ENCODE measurements around the gene TOP2A. TPM values are rescaled to one million over a fixed set of nuclear protein-coding genes. Genes with fewer than 3 reads are reported as not detected.

The TOP2A gene
- total and polyA plus RNA-seq, 10 donors = 5.5 to 37.5 (median 13.5) TPM

DNA sequence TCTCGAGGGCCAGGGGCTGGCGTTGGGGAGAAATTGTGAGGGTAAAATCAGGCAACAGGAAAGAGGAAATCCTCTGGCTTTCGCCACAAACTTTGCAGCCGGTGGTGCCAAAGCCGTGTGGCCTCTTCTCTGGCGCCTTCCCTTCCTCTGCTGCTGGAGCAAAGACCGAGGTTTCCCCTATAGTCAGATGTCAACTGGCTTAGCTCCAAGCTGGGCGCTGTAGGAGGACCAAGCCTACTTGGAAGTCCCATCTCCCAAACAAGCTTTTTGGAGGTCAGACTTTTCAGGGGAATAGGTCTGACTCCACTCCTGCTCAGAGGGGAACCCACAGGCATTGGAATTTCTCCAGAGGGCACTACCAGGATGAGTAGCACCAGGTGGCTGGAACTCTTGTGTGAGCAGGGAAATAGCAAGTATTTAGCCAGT is 30.5 kb upstream of the TOP2A start:
- peaks cover 33 to 97% (median 72%) of the 10 kb centered on the region in 6 donors for H3K4me1 ChIP-seq
- no peak for DNase-seq
- intact Hi-C loops (cut with DNase I; ENCODE audit: low total_unique reads) = no loop called here

DNA sequence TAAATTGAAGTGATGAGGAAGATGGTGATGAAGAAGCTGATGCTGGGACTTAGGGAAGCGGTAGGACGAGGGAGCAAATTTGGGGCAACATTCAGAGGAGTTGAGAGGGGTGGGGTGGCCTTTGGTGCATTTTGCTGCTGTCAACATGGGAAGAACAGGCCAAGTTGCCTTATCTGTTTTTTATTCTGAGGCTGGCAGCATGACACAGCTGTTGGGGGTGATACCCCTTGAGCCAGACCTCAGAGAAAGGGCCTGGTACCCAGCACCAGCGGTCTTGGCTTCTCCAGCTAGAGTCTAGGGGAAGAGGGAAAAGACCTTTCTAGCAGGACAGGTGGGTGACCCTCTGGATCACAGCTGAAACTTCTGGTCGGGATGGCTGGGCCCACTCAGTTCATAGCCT is 30.1 kb upstream of the TOP2A start:
- intact Hi-C loops (cut with DNase I; ENCODE audit: low total_unique reads) = no loop called here
- Histone ChIP-seq H3K27me3 (replicated peaks in 1 of 7) (peaks cover 0 to 18% (median 2%) of the 10 kb centered on the region in 7 donors), H3K4me1 (peaks cover 33 to 97% (median 75%) of the 10 kb centered on the region in 6 donors), H3K36me3 (peaks cover 0 to 9% (median 0%) of the 10 kb centered on the region in 6 donors), H3K27ac (peak overlapping the region; percentile 24 to 89 (median 64)), H3K9me3 (no peaks in the 10 kb centered on the region), H3K4me3 (peak overlapping the region in 6 of 8 donors; percentile 5 to 92 (median 75))
- no peak for DNase-seq
- WGBS, 5 donors = 45 to 66% (median 58%) methylated on average over 4 of the region's 4 CpGs
- TF ChIP-seq POLR2AphosphoS5 (IDR thresholded peaks at IDR 0.05) = no peak
- TF ChIP-seq POLR2A (IDR thresholded peaks at IDR 0.05) = no peak
- TF ChIP-seq, protein P1, sequence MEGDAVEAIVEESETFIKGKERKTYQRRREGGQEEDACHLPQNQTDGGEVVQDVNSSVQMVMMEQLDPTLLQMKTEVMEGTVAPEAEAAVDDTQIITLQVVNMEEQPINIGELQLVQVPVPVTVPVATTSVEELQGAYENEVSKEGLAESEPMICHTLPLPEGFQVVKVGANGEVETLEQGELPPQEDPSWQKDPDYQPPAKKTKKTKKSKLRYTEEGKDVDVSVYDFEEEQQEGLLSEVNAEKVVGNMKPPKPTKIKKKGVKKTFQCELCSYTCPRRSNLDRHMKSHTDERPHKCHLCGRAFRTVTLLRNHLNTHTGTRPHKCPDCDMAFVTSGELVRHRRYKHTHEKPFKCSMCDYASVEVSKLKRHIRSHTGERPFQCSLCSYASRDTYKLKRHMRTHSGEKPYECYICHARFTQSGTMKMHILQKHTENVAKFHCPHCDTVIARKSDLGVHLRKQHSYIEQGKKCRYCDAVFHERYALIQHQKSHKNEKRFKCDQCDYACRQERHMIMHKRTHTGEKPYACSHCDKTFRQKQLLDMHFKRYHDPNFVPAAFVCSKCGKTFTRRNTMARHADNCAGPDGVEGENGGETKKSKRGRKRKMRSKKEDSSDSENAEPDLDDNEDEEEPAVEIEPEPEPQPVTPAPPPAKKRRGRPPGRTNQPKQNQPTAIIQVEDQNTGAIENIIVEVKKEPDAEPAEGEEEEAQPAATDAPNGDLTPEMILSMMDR (IDR thresholded peaks at IDR 0.05 in 8 of 11, conservative IDR thresholded peaks at IDR 0.05 in 3 of 11) = no peak

More for the DNA sequence above, 30.5 kb upstream of the TOP2A start:
- H3K9me3 ChIP-seq = no peaks in the 10 kb centered on the region
- TF ChIP-seq POLR2A (IDR thresholded peaks at IDR 0.05) (no peak), POLR2AphosphoS5 (IDR thresholded peaks at IDR 0.05) (peak in 2 of 3 donors; percentile 23 to 56)
- peaks cover 0 to 14% (median 0%) of the 10 kb centered on the region in 7 donors for H3K27me3 ChIP-seq (replicated peaks in 1 of 7)
- H3K36me3 ChIP-seq = peaks cover 0 to 14% (median 2%) of the 10 kb centered on the region in 6 donors
- peak overlapping the region in 5 of 8 donors; percentile 67 to 92 (median 79) for H3K4me3 ChIP-seq
- peak overlapping the region; percentile 24 to 89 (median 64) for H3K27ac ChIP-seq
- WGBS, 5 donors = 4 to 11% (median 7%) methylated on average over 8 of the region's 8 CpGs

DNA sequence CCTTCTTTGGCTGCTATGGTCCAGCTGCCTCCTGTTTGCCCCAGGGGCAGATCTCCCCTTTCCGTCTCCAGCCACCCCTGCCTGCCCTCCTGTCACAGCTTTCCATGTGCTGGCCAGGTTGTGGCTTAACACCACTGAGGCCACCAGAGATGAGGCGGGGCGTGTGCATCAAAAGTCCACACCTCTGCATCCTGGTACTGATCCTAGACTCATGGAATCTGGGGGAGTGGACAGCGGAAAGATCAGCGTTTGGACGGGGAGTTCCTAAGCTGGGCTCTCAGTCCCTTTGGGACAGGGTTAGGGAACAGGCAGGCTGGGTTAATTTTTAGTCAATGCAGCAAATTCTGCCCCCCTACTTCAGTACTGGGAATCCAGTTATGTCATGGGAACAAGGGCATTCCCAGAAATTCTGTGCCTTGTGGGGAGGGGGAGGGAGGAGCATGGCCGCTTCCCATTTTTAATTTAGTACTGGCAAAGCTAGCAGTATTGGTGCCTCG is 29.5 kb upstream of the TOP2A start:
- Histone ChIP-seq H3K4me3 (peak overlapping the region in 7 of 8 donors; percentile 0 to 92 (median 79)), H3K36me3 (peaks cover 0 to 3% (median 0%) of the 10 kb centered on the region in 6 donors), H3K9me3 (no peaks in the 10 kb centered on the region), H3K4me1 (peaks cover 33 to 97% (median 77%) of the 10 kb centered on the region in 6 donors), H3K27ac (peak overlapping the region; percentile 27 to 89 (median 64)), H3K27me3 (replicated peaks in 1 of 7) (peaks cover 0 to 24% (median 3%) of the 10 kb centered on the region in 7 donors)
- DNase-seq = no peak
- intact Hi-C loops (cut with DNase I; ENCODE audit: low total_unique reads) = no loop called here
- TF ChIP-seq POLR2A (IDR thresholded peaks at IDR 0.05) (no peak), POLR2AphosphoS5 (IDR thresholded peaks at IDR 0.05) (peak; percentile 40 to 65 (median 47))
- 64 to 80% (median 69%) methylated on average over 8 of the region's 8 CpGs for WGBS, 5 donors

DNA sequence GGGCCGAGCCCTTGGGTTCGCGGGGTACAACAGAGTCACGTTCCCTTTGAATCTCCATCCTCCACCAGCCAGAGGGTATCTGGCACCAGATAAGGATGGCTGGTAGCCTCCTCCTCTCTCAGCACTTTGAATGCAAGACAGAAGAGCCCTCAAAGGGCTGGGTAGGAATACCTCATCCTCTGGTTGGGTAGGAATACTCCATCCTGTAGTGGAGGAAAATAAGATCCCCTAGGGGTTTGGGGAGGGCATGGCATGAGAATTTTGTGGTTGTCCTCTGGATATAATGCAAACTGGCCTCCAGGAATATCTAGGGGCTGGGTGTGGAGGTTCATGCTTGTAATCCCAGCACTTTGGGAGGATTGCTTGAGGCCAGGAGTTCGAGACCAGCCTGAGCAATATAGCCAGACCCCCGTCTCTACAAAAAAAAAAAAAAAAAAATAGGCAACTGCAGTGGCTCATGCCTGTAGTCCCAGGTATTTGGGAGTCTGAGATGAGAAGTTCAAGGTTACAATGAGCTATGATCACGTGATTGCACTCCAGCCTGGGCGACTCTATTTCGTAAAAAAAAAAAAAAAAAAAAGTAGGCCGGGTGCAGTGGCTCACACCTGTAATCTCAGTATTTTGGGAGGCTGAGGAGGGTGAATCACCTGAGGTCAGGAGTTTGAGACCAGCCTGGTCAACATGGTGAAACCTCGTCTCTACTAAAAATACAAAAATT is 28.2 kb upstream of the TOP2A start:
- 53 to 75% (median 67%) methylated on average over 11 of the region's 11 CpGs for WGBS, 5 donors
- H3K4me3 ChIP-seq = peak overlapping the region; percentile 39 to 92 (median 75)
- TF ChIP-seq POLR2AphosphoS5 (IDR thresholded peaks at IDR 0.05) = no peak
- TF ChIP-seq, protein P1 (IDR thresholded peaks at IDR 0.05 in 8 of 11, conservative IDR thresholded peaks at IDR 0.05 in 3 of 11) = peak in 2 of 11 experiments; percentile 7 to 13
- no peak for TF ChIP-seq POLR2A (IDR thresholded peaks at IDR 0.05)
- H3K27ac ChIP-seq = peak overlapping the region; percentile 45 to 90 (median 84)
- H3K4me1 ChIP-seq = peaks cover 27 to 93% (median 79%) of the 10 kb centered on the region in 6 donors
- no peaks in the 10 kb centered on the region for H3K9me3 ChIP-seq
- H3K36me3 ChIP-seq = no peaks in the 10 kb centered on the region
- intact Hi-C loops (cut with DNase I; ENCODE audit: low total_unique reads) = no loop called here
- H3K27me3 ChIP-seq (replicated peaks in 1 of 7) = peaks cover 0 to 26% (median 3%) of the 10 kb centered on the region in 7 donors
- no peak for DNase-seq
